GM23248 (cell line): ENCODE data around the gene TOP1. TPM values are rescaled to one million over a fixed set of nuclear protein-coding genes. Genes with fewer than 3 reads are reported as not detected.

Experiments
- DNase-seq: peaks from one replicate; pipeline ENCODE4 v3.0.0-alpha.2; 2015
- H2AFZ ChIP-seq: fragments of 200-600 bp; sonication (generic); 2 replicates; pipeline ENCODE4 v1.6.1; 2016; ENCODE audit warnings: antibody characterized with exemption
- H3F3A ChIP-seq: fragments of 200-600 bp; sonication (generic); 2 replicates; pipeline ENCODE4 v1.6.1; 2016; ENCODE audit warnings: mild to moderate bottlenecking, antibody characterized with exemption, mixed run types; ENCODE audit not compliant: insufficient read depth
- H3K27ac ChIP-seq: fragments of 200-600 bp; sonication (generic); 2 replicates; pipeline ENCODE4 v1.5.1; 2016; ENCODE audit warnings: mild to moderate bottlenecking
- H3K27me3 ChIP-seq: fragments of 200-600 bp; sonication (generic); replicated peaks from 2 replicates; pipeline ENCODE4 v1.6.1; 2016; ENCODE audit warnings: mild to moderate bottlenecking; ENCODE audit not compliant: insufficient read depth
- H3K36me3 ChIP-seq: fragments of 200-600 bp; sonication (generic); 2 replicates; pipeline ENCODE4 v1.6.1; 2016; ENCODE audit warnings: low read depth, mild to moderate bottlenecking
- H3K4me1 ChIP-seq: fragments of 200-600 bp; sonication (generic); 2 replicates; pipeline ENCODE4 v1.6.1; 2016; ENCODE audit warnings: mild to moderate bottlenecking; ENCODE audit not compliant: insufficient read depth
- H3K4me2 ChIP-seq: fragments of 200-600 bp; sonication (generic); one replicate; pipeline ENCODE4 v1.6.1; 2016; ENCODE audit warnings: mild to moderate bottlenecking; ENCODE audit not compliant: unreplicated experiment
- H3K4me3 ChIP-seq: fragments of 200-600 bp; sonication (generic); 2 replicates; pipeline ENCODE4 v1.5.1; 2016; ENCODE audit warnings: mild to moderate bottlenecking
- H3K79me2 ChIP-seq: fragments of 200-600 bp; sonication (generic); 2 replicates; pipeline ENCODE4 v1.6.1; 2016; ENCODE audit warnings: mild to moderate bottlenecking; ENCODE audit not compliant: insufficient read depth
- H3K9ac ChIP-seq: fragments of 200-600 bp; sonication (generic); 2 replicates; pipeline ENCODE4 v1.6.1; 2016; ENCODE audit warnings: mild to moderate bottlenecking
- H3K9me2 ChIP-seq: fragments of 200-600 bp; sonication (generic); 2 replicates; pipeline ENCODE4 v1.6.1; 2016; ENCODE audit warnings: mixed run types, mild to moderate bottlenecking, moderate library complexity; ENCODE audit not compliant: insufficient read depth
- H3K9me3 ChIP-seq: fragments of 200-600 bp; sonication (generic); one replicate; pipeline ENCODE4 v1.6.1; 2017; ENCODE audit warnings: low read depth
- H4K20me1 ChIP-seq: fragments of 200-600 bp; sonication (generic); 2 replicates; pipeline ENCODE4 v1.6.0; 2016; ENCODE audit not compliant: insufficient read depth
- EZH2 ChIP-seq: fragments of 200-600 bp; sonication (generic); IDR thresholded peaks from 2 replicates; pipeline ENCODE4 v1.6.1; 2018; ENCODE audit warnings: antibody characterized with exemption, mild to moderate bottlenecking; ENCODE audit not compliant: insufficient read depth, poor library complexity, severe bottlenecking
- EZH2phosphoT487 ChIP-seq: fragments of 200-600 bp; sonication (generic); IDR thresholded peaks from 2 replicates; pipeline ENCODE4 v1.6.1; 2018; ENCODE audit warnings: antibody characterized with exemption, moderate library complexity, mild to moderate bottlenecking, low read depth; ENCODE audit not compliant: insufficient read depth
- WGBS, 2 experiments: methylation state at CpG; one replicate each; pipeline ENCODE4 v1.1.6; 2015 to 2017; ENCODE audit warnings: low lambda C conversion rate in 2 of 2, low coverage in 1 of 2; ENCODE audit errors: missing lambda C conversion rate in 2 of 2; 5-methylcytosine and 5-hydroxymethylcytosine counted together
- in situ Hi-C: fragments of 300-500 bp; cut with MboI; formaldehyde crosslinking; loops from 2 replicates; pipeline ENCODE4 v1.15.0; 2020
- polyA plus RNA-seq: library from polyadenylated mRNA; unstranded; fragments of >200 nt; fragmentation: Nextera tagmentation; extraction: Ambion mirVana; gene quantifications from 2 replicates; pipeline ENCODE4 v1.2.1, GENCODE V29; 2016
- total RNA-seq: library from RNA; depleted of rRNA; stranded (reverse); fragments of >200 nt; shearing (Covaris generic); gene quantifications from 2 replicates; pipeline ENCODE4 v1.2.3, GENCODE V29; 2014

Gene TOP1
- total and polyA plus RNA-seq, 2 experiments from 2014 or later: 9.0 to 17.9 TPM

- Histone ChIP-seq H4K20me1 (no peaks in the 10 kb centered on the region), H3K79me2 (peaks cover 99% of the 10 kb centered on the region), H3K27ac (no peak overlapping the region), H3K4me1 (peaks cover 18% of the 10 kb centered on the region; the same call in 1 of the 2 replicates), H3K9ac (no peak overlapping the region), H3K9me3 (no peaks in the 10 kb centered on the region), H2AFZ (no peak overlapping the region), H3K27me3 (no peaks in the 10 kb centered on the region), H3K4me3 (no peak overlapping the region), H3K9me2 (no peaks in the 10 kb centered on the region), H3K4me2 (no peak overlapping the region), H3F3A (no peaks in the 10 kb centered on the region), H3K36me3 (no peaks in the 10 kb centered on the region)
- no peak for DNase-seq
- 77 to 88% methylated on average over 2 of the region's 2 CpGs for WGBS, 2 experiments
- in situ Hi-C loops: no loop called here
- TF ChIP-seq EZH2phosphoT487 (no peak), EZH2 (no peak)
These were observed 114.7 kb downstream of the TOP1 start for GRCh38 chr20:41143354-41143753.

- in situ Hi-C loops: no loop called here
These were observed 116.7 kb downstream of the TOP1 start for GRCh38 chr20:41145317-41145716.

GRCh38 chr20:41145821-41146620 is 117.4 kb downstream of the TOP1 start:
- no peak overlapping the region for H2AFZ ChIP-seq
- no peaks in the 10 kb centered on the region for H3K9me3 ChIP-seq
- no peaks in the 10 kb centered on the region for H3K9me2 ChIP-seq
- TF ChIP-seq EZH2phosphoT487 (no peak), EZH2 (no peak)
- no peak overlapping the region for H3K4me3 ChIP-seq
- H3K9ac ChIP-seq: no peak overlapping the region
- peak; percentile 20 for DNase-seq
- no peaks in the 10 kb centered on the region for H3F3A ChIP-seq
- in situ Hi-C loops: no loop called here
- H3K27me3 ChIP-seq: no peaks in the 10 kb centered on the region
- WGBS, 2 experiments: 54 to 58% methylated on average over 12 of the region's 12 CpGs
- H3K4me1 ChIP-seq: peaks cover 19% of the 10 kb centered on the region
- no peak overlapping the region for H3K27ac ChIP-seq
- peaks cover 5% of the 10 kb centered on the region; the same call in 1 of the 2 replicates for H4K20me1 ChIP-seq
- H3K4me2 ChIP-seq: no peak overlapping the region
- H3K36me3 ChIP-seq: no peaks in the 10 kb centered on the region
- peaks cover 99% of the 10 kb centered on the region for H3K79me2 ChIP-seq

More at GRCh38 chr20:41145317-41145716, 116.7 kb downstream of the TOP1 start:
- H3K4me2 ChIP-seq: no peak overlapping the region
- H3K9me2 ChIP-seq: no peaks in the 10 kb centered on the region
- no peaks in the 10 kb centered on the region for H3K9me3 ChIP-seq
- H3F3A ChIP-seq: no peaks in the 10 kb centered on the region
- TF ChIP-seq EZH2: no peak
- no peak for TF ChIP-seq EZH2phosphoT487
- peaks cover 5% of the 10 kb centered on the region; the same call in 1 of the 2 replicates for H4K20me1 ChIP-seq
- H3K79me2 ChIP-seq: peaks cover 99% of the 10 kb centered on the region
- H3K4me1 ChIP-seq: peaks cover 15% of the 10 kb centered on the region
- no peak overlapping the region for H3K27ac ChIP-seq
- H3K4me3 ChIP-seq: no peak overlapping the region
- no peak overlapping the region for H2AFZ ChIP-seq
- H3K27me3 ChIP-seq: no peaks in the 10 kb centered on the region
- DNase-seq: no peak
- no peak overlapping the region for H3K9ac ChIP-seq
- H3K36me3 ChIP-seq: no peaks in the 10 kb centered on the region
- WGBS, 2 experiments: 98 to 100% methylated on average over 2 of the region's 2 CpGs

GRCh38 chr20:41147767-41148191 is 119.2 kb downstream of the TOP1 start:
- TF ChIP-seq EZH2phosphoT487 (no peak), EZH2 (no peak)
- Histone ChIP-seq H2AFZ (no peak overlapping the region), H3K27ac (no peak overlapping the region), H3F3A (no peaks in the 10 kb centered on the region), H3K4me3 (no peak overlapping the region), H3K9me3 (no peaks in the 10 kb centered on the region), H3K4me2 (no peak overlapping the region), H3K27me3 (no peaks in the 10 kb centered on the region), H4K20me1 (peaks cover 5% of the 10 kb centered on the region; the same call in 1 of the 2 replicates), H3K9me2 (no peaks in the 10 kb centered on the region), H3K79me2 (peaks cover 99% of the 10 kb centered on the region), H3K9ac (no peak overlapping the region), H3K4me1 (peaks cover 19% of the 10 kb centered on the region), H3K36me3 (no peaks in the 10 kb centered on the region)
- 74 to 77% methylated on average over 8 of the region's 8 CpGs for WGBS, 2 experiments
- no peak for DNase-seq
- in situ Hi-C loops: no loop called here
